Activated T-cell treated with anti-CD3 and anti-CD28 coated beads, Interleukin-2, amount 50 U/mL, for 48 hours (primary cell): ENCODE measurements around the gene GFOD2.

ENCODE experiments used
- DNase-seq, 2 experiments: peaks; one replicate each; pipeline ENCODE4 v3.0.0-alpha.2; 2020

GFOD2 gene

DNA sequence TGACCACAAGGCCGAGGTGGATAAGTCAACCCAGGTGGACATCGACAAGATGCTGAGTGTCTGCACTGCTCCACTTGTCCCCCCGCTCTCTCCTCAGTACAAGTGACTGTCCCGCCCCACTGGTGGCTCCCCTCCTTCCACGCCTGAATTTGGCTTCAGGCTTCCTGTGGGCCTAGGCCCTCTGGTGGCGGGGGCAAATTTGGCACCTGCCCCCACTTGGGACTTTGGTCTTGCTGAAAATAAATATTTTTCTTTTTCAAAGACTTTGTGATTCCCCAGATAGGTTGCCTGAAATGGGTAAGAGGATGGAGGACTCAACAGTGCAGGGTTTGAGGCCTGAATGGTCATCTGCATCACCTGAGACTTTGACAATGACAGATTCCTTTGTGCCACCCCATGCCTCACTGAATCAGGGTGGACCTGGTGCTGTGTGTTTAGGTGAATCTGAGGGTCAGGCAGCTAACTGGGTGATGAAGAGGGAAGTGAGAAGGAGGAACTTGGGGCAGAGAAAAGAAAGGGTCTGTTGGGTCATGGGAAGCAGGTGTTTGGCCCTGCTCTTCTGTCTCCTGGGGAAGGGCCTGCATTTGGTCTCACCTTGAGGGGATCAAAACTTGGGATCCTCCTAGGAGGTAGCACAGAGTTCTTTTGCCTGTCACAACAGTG lies 50.5 kb downstream of the GFOD2 start:
- DNase-seq, result peak in 1 of 2 experiments; percentile 53

DNA sequence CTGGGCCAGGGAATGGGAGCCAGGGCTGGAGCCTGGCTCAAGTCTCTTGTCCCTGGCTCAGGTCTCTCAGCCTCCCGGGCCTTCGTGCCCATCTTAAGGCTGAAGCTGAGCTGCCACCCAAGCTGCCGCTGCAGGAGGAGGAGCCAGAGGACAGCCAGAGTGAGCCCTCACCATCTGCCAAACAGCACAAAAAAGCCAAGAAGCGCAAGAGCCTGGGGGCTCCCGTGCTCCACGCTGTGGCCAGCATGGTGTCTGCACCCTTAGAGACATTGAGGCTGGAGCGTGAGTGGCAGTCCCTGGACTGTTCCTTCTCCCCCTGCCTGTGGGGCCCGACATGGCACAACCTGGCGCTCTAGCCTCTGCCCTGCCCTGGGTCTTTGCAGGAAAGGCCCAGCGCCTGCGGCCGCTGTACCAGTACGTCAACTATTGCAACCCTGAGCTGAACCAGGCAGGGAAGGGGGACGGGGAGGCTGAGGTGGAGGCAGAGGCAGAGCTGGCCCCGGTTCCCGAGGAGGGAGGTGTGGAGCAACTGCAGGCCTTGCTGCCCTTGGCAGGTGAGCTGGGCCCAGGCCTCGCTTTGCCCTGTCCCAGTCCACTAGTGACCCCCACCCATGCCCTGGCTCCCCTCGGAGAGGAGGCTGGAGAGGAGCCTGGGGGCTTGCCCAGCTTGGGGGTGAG lies 51.2 kb downstream of the GFOD2 start:
- peak; percentile 86 to 89 for DNase-seq

DNA sequence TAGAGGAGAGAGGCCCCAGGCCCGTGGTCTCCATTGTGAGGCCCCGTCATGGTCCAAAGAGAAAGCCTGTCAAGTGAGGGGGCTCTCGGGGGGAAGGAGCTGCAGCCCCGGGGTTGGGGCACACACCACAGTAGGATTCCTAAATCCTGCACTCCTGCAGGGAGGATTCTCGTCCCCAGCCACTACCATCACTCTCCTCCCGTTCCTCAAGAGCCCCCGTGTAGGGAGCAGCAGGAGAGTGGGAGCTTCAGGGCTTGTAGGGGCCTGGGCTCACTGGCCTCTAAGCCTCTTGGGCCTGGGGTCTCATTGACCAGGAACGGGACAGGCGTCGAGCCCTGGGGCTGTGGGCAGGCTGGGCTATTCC lies 51.7 kb downstream of the GFOD2 start:
- DNase-seq, result no peak

DNA sequence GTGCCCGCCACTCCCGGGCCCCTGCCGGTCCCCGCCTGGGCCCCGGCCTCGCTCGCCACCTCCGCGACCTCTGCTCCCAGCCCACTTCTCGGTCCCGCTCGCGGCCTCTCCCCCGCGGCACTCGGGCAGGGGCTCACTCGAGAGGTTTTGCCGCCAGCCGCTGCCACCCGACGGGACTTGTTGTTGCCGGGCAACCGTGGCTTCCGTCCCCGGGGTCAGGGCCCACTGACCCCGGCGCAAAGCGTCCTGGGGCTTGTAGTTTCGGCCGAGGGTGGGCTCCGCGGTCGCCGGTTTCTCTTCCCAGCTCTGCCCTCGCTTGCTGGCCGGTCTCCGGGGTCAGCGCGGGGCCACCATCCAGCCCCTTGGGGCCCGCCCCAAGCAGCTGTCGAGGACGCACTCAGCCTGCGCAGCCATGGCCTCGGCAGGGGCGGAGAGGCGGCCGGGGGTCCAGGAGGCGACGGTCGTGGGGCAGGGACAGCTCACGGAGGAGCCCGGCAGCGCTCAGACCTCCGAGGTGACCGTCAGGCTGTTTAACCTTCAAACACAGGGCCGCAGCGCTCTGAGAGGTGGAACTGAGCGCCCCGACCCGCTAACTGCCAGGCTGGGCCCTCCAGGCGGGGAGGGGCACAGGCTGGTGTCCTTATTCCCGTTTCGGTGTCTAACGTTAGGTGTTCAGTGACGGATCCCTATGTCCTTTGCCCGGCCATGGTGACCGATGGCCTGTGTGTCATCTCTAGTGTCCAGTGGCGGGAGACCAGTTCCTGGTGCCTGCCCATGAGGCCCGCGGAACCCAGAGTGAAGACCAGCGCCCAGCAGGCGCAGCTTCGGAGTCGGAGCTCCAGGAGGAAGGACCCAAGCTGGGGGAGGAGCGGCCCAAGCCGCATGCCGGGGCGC lies 52.3 kb downstream of the GFOD2 start, which contains the start of the genes C16orf86 and ENKD1:
Gene C16orf86 (plus strand): TSS at position 256 of the 894 bp plus-strand sequence. CDS start 157 bp downstream, at position 413.
Gene ENKD1 (minus strand): TSS at position 192 of the 894 bp plus-strand sequence. CDS start 308 bp downstream, outside the sequence.
- peak; percentile 81 to 85 for DNase-seq

DNA sequence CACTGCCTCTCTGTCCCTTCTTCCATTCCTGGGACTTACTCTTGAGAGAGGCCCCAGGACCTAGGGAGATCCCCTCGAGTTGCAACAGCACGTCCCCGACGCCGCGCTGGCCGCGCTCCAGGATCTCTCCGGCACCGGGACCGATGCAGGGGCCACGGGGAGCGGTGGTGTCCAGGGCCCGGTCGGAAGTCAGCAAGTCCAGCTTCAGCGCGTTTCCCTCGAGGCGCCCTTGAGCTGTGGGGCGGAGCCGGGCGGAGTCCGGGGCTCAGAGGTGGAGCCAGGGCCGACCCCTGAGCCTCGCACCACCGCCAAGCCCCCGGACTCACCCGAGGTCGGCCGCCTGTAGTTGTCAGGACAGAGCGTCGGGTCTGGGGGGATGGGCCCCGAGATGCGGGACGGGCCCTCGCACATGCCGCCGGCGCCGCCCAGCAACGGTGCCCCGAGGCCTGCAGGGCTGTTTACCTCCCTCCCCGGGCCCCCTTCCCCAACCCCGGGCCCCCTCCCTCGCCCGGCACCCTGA lies 53.0 kb downstream of the GFOD2 start:
- peak in 1 of 2 experiments; percentile 53 for DNase-seq

DNA sequence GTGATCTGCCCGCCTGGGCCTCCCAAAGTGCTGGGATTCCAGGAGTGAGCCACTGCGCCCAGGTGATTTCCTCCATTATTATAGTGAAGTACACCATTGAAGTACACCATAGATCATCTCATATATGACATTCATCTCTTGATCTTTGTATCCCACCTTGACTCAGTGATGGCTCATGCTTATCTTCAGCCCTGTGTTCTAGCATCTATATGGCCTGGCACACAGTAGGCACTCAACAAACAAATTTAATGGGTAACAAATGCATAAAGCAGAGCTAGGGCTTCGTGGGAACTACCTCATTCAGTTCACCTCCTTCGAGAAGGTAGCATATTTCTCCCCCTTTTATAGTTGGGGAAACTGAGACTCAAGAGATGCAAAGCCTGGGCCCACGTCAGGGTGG lies 53.5 kb downstream of the GFOD2 start:
- no peak for DNase-seq

DNA sequence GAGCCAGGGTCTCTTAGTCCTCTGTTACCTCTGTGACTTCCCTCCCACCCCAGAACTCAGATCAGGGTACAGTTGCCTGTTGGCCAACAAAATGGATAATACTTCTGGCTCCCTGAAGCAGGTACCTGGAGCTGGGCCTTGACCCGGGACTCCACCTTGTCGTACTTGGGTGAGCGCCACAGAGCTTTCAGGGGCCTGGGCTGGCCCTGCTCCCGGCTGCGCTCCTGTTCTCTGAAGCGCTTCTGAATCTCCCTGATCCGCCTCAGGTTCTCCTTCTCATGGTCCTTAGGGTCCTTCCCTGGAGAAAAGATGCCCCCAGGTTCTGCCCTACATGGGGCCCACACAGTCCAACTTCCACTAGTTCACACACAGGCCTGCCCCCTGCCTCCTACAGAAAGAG lies 54.2 kb downstream of the GFOD2 start:
- no peak for DNase-seq

DNA sequence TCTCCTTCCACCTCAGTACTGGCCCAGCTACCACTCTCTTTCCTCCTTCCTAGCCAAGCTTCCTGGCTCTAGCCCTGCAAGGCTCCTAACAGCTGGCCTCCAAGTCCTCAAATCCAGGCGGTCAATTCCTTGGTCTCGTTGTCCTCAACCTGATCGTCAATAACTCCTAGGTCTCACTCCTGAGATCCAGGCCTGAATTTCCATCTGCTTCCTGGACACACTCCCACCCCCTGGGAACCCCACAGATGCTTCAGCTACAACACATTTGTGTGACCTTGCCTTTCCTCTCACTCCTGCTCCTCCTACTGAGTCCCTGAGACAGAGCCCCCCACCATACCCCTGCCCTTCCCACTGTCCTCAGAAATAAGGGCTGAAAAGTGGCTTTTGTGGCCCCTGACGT lies 54.9 kb downstream of the GFOD2 start:
- DNase-seq, result no peak

DNA sequence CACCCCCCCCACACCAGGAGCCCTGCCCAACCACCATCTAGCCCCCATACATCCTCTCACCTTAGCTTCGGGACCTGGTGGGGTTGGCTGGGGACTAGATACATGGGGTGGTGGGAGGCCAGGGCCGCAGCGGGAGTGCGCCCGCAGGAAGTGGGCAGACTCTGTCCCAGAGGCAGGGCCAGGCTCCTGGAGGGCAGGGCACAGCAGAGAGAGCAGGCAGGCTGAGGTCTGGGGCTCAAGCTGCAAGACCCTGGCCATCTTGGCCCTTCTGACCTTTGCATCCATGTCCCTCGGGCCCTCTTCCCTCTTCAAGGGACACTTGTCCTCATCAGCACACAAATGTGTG lies 55.3 kb downstream of the GFOD2 start:
- DNase-seq, result no peak

DNA sequence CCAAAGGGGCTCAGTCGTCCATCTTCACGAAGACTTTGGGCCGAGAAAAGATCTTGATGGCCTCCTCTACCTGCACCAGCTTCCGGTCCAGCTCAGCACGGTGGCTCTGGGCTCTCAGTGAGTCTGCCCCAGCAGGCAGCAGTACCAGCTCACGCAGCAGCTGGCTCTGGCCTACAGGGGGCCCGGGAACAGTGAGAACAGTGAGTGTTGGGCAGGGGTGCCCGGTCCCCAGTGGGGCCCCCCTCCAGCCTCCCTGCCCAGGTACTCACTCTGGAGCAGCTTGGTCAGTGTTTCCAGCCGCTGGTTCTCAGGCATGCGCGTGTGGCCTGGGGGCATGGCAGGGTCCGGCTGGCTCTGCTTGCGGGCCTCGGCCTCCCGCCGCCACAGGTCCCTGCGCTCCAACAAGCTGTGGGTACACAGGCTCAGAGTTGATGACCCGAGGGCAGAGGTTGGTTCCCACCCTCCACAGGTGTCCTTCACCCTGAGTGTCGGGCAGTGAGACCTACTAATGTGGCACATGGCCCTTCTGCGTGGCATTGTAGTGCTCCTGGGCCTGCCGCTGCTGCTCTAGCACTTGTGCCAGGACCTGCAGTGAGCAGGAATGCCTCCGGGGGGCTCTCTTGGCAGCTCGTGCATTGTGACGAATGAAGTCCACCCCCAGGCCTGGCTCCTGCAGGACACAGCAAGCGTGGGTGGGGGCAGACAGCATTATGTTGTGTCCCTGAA lies 55.8 kb downstream of the GFOD2 start:
- peak; percentile 66 to 71 for DNase-seq

DNA sequence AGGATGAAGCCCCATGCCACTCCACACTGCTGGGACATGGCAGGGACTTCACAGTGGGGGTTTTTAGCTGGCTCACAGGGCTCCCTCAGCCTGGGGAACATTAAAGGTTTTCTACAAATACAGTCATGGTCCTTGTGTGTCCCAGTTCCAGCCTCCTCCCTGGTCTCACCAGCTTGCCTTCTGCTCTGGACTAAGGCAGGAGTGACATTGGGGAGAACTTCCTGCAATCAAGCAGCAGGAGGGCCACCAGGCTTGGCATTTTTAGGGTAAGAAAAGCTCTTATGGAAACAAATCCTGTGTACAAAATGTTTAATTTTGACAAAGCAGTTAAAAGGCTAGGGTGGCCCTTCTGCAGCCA lies 56.5 kb downstream of the GFOD2 start:
- no peak for DNase-seq

DNA sequence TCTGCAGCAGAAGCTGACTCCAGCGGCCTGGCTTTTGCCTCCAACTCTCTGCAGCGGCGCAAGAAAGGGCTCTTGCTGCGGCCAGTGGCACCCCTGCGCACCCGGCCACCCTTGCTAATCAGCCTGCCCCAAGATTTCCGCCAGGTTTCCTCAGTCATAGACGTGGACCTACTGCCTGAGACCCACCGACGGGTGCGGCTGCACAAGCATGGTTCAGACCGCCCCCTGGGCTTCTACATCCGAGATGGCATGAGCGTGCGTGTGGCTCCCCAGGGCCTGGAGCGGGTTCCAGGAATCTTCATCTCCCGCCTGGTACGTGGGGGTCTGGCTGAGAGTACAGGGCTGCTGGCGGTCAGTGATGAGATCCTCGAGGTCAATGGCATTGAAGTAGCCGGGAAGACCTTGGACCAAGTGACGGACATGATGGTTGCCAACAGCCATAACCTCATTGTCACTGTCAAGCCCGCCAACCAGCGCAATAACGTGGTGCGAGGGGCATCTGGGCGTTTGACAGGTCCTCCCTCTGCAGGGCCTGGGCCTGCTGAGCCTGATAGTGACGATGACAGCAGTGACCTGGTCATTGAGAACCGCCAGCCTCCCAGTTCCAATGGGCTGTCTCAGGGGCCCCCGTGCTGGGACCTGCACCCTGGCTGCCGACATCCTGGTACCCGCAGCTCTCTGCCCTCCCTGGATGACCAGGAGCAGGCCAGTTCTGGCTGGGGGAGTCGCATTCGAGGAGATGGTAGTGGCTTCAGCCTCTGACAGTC lies 57.0 kb downstream of the GFOD2 start:
- no peak for DNase-seq

DNA sequence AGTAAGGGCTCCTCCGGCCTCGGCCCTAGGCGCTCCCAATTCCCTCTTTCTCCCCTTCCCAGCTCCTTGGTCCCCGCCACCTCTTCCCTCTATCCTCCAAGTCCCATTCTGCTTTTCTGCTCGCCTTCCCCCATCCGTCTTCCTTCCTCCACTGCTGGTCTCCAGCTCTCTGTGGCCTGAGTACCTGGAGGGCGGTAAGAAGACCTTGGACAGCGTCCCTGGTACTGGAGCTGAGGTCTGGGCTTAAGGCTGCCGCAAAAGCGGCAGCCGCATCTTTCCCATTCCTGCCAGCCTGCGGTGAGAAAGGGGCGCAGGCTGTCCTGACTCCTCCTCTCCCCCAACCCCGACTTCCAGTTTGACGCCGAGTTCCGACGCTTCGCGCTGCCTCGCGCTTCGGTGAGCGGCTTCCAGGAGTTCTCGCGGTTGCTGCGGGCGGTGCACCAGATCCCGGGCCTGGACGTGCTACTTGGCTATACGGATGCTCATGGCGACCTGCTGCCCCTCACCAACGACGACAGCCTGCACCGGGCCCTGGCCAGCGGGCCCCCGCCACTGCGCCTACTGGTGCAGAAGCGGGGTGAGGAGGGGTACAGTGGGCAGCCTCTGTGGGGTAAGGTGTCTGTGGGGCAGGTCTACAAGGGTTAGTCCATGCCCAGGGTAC lies 57.9 kb downstream of the GFOD2 start:
- peak; percentile 49 to 51 for DNase-seq

DNA sequence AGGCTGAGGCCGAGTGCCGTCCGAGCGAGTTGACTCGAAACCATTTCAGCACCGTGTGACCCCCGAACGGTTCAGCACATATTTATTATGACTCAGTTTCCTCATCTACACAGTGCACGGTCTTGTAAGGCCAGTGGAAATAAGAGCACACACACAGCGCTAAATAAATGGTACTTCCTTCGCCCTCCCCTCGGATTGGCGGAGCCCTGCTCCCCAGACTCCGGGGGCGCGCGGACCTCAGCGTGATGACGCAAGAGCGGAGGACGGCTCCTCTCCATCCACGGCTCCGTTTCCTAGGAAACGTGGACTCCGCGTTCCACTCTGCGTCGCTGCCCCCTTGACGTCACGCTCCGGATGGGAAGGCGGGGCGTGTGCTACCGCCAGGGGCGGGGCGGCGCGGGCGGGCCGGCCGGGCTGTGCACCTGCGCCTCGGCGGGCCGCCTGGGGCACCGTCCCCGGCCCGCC lies 58.5 kb downstream of the GFOD2 start, which contains the start of gene PARD6A:
Gene PARD6A (plus strand): TSS at position 397 of the 465 bp plus-strand sequence. CDS start 79 bp downstream, outside the sequence.
- peak; percentile 94 to 96 for DNase-seq

DNA sequence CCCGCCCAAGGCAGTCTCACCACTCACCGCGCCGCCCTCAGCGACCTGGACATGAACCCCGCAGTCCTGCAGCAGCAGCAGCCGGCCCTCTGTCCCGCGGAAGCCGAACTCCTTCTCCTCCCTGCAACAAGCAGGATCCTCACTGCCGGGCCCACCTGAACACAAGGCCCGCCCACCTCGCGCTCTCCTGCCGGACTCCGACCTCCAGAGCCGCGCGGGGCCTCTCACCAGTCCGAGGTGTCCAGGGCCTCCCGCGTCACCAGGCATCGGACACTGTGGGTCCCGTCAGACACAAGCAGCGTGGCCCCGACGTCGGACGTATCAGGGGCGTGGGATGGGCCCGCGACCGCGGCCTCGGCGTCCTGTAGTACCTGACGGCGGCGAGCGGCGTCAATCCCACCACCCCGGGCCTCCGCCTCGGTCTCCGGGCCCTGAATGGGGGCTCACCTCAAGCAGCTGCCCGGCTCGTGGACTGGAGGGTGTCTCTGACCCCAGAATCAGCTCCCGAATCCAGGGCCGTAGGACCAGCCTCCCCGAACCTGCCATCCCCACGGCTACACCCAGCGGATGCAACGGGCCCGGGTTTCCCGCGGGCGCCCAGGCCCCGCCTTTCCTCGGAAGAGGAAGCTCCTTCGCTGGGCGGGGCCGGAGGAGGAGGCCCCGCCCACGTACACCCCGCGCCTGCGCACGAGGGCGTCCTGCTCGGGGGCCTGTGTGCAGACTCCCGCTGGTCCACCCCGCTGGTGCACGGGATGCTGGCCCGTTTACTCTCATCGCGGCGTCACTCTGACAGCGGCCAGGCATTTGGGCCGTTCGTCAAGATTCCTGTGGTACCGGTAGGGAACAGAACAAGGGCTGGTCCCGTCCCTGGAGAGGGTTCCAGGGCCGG lies 59.2 kb downstream of the GFOD2 start, which contains the start of gene ACD:
Gene ACD (minus strand): TSS at position 586 of the 889 bp plus-strand sequence. CDS start 40 bp downstream, at position 546.
- peak; percentile 96 to 98 for DNase-seq

DNA sequence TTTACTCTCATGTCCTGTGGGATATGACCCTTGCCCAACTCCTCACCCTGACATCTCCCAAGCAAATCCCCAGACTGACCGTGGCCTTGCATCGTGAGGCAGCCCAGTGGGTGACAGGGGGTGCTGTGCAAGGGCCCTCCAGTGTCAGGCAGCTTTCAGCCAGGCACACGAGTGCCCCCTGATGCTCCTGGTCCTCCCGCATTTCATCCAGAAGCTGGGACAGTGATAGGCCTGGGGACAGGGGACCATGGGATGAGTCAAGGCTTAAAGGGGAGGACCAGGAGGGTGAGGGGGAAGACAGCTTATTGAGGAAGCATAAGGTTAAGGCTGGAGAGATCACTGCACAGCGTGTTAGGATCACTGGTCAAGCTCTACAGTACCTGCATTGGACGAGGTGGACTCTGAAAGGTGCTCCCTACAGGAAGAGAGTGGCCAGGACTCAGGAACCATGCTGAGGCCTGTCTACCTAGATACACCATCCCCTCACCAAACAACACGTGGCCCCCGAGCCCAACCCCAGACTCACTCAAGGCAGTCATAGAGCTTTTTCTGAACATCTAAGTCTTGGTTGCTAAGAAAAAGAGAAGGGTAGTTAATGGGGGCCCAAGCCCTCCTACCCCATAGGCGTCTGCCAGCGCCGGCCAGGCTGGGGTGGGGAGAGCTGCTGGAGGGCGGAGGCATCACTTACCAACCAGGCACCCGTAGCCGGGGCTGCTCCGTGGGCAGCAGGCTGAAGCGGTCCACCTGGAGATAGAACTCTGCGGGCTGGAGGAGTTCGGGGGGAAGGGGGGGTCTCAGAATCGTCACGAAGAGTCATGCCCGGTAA lies 60.1 kb downstream of the GFOD2 start:
- DNase-seq, result no peak

DNA sequence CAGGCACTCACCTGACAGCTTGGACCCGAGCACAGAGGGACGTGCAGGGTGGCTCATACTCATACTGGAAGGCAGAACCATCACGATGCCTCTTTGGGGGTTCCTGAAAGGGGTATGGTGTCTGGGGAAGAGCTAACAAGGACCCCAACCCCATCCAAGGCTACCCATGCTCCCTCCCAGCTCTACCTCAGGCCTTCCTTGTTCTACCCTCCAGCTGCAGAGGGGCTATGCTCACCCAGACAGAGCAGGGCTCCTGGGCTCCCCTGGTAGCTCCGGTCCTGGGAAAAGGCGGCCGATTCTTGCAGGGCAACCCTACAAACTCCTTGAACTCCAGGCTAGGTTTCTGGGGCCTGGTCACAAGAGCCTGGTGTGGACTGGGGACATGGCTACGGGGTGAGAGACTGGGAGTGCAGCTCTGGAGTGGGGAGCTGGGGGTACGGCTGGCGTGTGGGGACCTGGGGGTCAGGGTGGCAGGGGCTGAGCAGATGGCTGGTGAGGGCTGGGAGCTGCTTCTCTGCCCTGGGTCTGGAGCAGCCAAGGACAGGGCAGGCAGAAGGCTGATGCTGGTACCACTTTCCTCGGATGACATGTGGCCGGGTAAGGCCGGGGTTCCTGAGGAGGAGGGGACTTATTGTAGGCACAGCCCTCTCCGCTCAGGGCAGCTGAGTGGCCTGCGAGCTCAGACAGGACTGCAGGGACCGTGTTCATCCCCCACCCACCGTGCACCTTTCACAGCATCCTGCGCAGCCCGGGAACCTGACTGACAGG lies 61.2 kb downstream of the GFOD2 start:
- no peak for DNase-seq

DNA sequence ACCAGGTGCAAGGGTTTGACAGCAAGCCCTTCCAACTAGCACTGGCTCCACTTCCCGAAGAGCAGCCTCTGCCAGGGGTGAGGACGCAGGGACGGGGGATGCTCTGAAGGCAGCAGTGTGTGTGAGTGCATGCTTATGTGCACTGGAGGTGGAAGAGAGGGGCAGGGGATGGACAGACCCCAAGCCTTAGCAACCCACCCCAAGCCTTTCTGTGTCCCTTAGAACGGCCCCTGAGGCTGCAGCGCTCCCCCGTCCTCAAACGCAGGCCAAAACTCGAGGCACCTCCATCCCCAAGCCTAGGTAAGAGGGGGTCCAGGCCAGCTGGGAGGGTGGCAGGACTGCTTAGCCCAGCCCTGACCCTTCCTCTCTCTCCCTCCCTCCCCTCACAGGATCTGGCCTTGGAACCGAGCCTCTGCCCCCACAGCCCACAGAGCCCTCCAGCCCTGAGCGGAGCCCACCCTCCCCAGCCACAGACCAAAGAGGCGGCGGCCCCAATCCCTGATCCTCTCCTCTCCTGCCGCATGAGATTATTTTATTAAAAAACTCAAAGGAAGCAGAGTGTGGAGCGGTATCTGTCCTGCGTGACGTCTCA lies 62.0 kb downstream of the GFOD2 start:
- DNase-seq, result no peak
